ENCODE results near the gene MTERF2.
A peak's percentile ranks its signal among the peaks of the same experiment; 100 is the strongest.

The MTERF2 gene

GRCh38 chr12:106954462-106955376, 32.2 kb downstream of the MTERF2 start:
- DNase-seq (ENCODE audit: low spot score) = peak; percentile 19

GRCh38 chr12:106953352-106954250, 33.3 kb downstream of the MTERF2 start:
- no peak for DNase-seq (ENCODE audit: low spot score)

GRCh38 chr12:106950591-106950990, 36.4 kb downstream of the MTERF2 start:
- no peak for DNase-seq (ENCODE audit: low spot score)

- DNase-seq (ENCODE audit: low spot score) = no peak
These were observed 39.5 kb downstream of the MTERF2 start for GRCh38 chr12:106947461-106947860.

GRCh38 chr12:106945261-106945851, 41.6 kb downstream of the MTERF2 start:
- no peak for DNase-seq (ENCODE audit: low spot score)

- DNase-seq (ENCODE audit: low spot score) = no peak
These were observed 44.2 kb downstream of the MTERF2 start for GRCh38 chr12:106942775-106943174.

GRCh38 chr12:106941481-106942156, 45.3 kb downstream of the MTERF2 start:
- DNase-seq (ENCODE audit: low spot score) = no peak

- DNase-seq (ENCODE audit: low spot score) = no peak
These were observed 52.7 kb downstream of the MTERF2 start for GRCh38 chr12:106934277-106934676.

Data from NAMALWA (cell line).